IMR-90 (cell line): Measurements from ENCODE around the gene UBE2D4. TPM values are rescaled to one million over a fixed set of nuclear protein-coding genes. Genes with fewer than 3 reads are reported as not detected.

ENCODE experiments used
- ATAC-seq: fragments of 200-7000 bp; cut with Tn5 transposase; 2 replicates; pipeline ENCODE4 v1.9.1; 2020; ENCODE audit warnings: low read depth, mild to moderate bottlenecking, moderate library complexity
- BruUV-seq: library from RNA; stranded (reverse); fragments of 400-500 nt; replicated peaks from 2 replicates; lab custom pipeline; 2021; lab: Mats Ljungman, UMichigan
- CTCF ChIA-PET: fragments of 300-600 bp; formaldehyde crosslinking; extraction: SDS; loops from one replicate; lab custom pipeline; 2021; ENCODE audit warnings: antibody characterized with exemption; lab: Yijun Ruan, JAX
- POLR2A ChIA-PET: fragments of 300-600 bp; sonication (Branson Sonifier 250); formaldehyde crosslinking; loops from one replicate; lab custom pipeline; 2022; ENCODE audit warnings: antibody characterized with exemption; ENCODE audit not compliant: unreplicated experiment; lab: Charles Lee
- DNase-seq: peaks from one replicate; pipeline ENCODE4 v3.0.0; 2013
- H2AFZ ChIP-seq: replicated peaks from 2 replicates; pipeline ENCODE3; 2013; ENCODE audit warnings: low read length, mild to moderate bottlenecking; ENCODE audit not compliant: poor library complexity
- H2AK5ac ChIP-seq: 2 replicates; pipeline ENCODE4 v1.6.1; 2013; ENCODE audit warnings: low read depth, low read length, inconsistent platforms
- H2AK9ac ChIP-seq: replicated peaks from 2 replicates; pipeline ENCODE3; 2013; ENCODE audit warnings: mild to moderate bottlenecking, low read depth, low read length, moderate library complexity; ENCODE audit not compliant: poor library complexity
- H2BK120ac ChIP-seq: 2 replicates; pipeline ENCODE4 v1.6.1; 2013; ENCODE audit warnings: low read depth, low read length, inconsistent platforms
- H2BK15ac ChIP-seq: 3 replicates; pipeline ENCODE4 v1.6.1; 2013; ENCODE audit warnings: low read depth, low read length, inconsistent platforms
- H2BK20ac ChIP-seq: 2 replicates; pipeline ENCODE4 v1.6.1; 2013; ENCODE audit warnings: low read depth, mild to moderate bottlenecking, inconsistent platforms, low read length, moderate library complexity
- H2BK5ac ChIP-seq: 2 replicates; pipeline ENCODE4 v1.6.1; 2013; ENCODE audit warnings: mild to moderate bottlenecking, low read depth, low read length, inconsistent platforms; ENCODE audit not compliant: poor library complexity, severe bottlenecking
- H3K14ac ChIP-seq: replicated peaks from 2 replicates; pipeline ENCODE4 v1.6.1; 2013; ENCODE audit warnings: low read depth, low read length, inconsistent platforms
- H3K18ac ChIP-seq: 2 replicates; pipeline ENCODE4 v1.6.1; 2013; ENCODE audit warnings: low read depth, low read length, control low read depth
- H3K23ac ChIP-seq: 2 replicates; pipeline ENCODE4 v1.6.1; 2013; ENCODE audit warnings: low read depth, low read length, inconsistent platforms
- H3K27ac ChIP-seq: 2 replicates; pipeline ENCODE4 v1.5.1; 2013; ENCODE audit warnings: mild to moderate bottlenecking, control low read depth, low read length; ENCODE audit not compliant: insufficient read depth
- H3K27me3 ChIP-seq: 2 replicates; pipeline ENCODE4 v1.6.1; 2013; ENCODE audit warnings: low read length; ENCODE audit not compliant: control insufficient read depth, insufficient read depth
- H3K36me3 ChIP-seq: 2 replicates; pipeline ENCODE4 v1.6.1; 2013; ENCODE audit warnings: low read length, mixed read lengths; ENCODE audit not compliant: control insufficient read depth, insufficient read depth
- H3K4ac ChIP-seq: 2 replicates; pipeline ENCODE4 v1.6.1; 2013; ENCODE audit warnings: low read depth, low read length, inconsistent platforms
- H3K4me1 ChIP-seq: 2 replicates; pipeline ENCODE4 v1.6.1; 2013; ENCODE audit warnings: low read length, mixed read lengths; ENCODE audit not compliant: control insufficient read depth, insufficient read depth
- H3K4me2 ChIP-seq: 2 replicates; pipeline ENCODE4 v1.6.1; 2013; ENCODE audit warnings: low read depth, mild to moderate bottlenecking, control low read depth, low read length, moderate library complexity
- H3K4me3 ChIP-seq: 2 replicates; pipeline ENCODE4 v1.5.1; 2013; ENCODE audit warnings: low read depth, mild to moderate bottlenecking, control low read depth, low read length, moderate library complexity; ENCODE audit not compliant: insufficient read depth
- H3K56ac ChIP-seq: 2 replicates; pipeline ENCODE4 v1.6.1; 2013; ENCODE audit warnings: low read length, inconsistent platforms; ENCODE audit not compliant: insufficient read depth; ENCODE audit errors: extremely low read depth
- H3K79me1 ChIP-seq, 2 experiments: 2 replicates each; pipeline ENCODE4 v1.6.1; 2013; ENCODE audit warnings: low read length in 2 of 2, inconsistent platforms in 1 of 2, low read depth in 1 of 2
- H3K9ac ChIP-seq: 2 replicates; pipeline ENCODE4 v1.6.1; 2013; ENCODE audit warnings: low read depth, low read length, control low read depth
- H3K9me1 ChIP-seq: 2 replicates; pipeline ENCODE4 v1.6.1; 2013; ENCODE audit warnings: low read length, inconsistent platforms; ENCODE audit not compliant: insufficient read depth
- H3K9me3 ChIP-seq: 2 replicates; pipeline ENCODE4 v1.6.1; 2013; ENCODE audit warnings: low read length; ENCODE audit not compliant: control insufficient read depth, insufficient read depth
- H4K20me1 ChIP-seq: 2 replicates; pipeline ENCODE4 v1.6.1; 2013; ENCODE audit warnings: low read length, inconsistent platforms; ENCODE audit not compliant: insufficient read depth
- H4K5ac ChIP-seq: 2 replicates; pipeline ENCODE4 v1.6.1; 2013; ENCODE audit warnings: mild to moderate bottlenecking, low read depth, low read length, control low read depth
- H4K8ac ChIP-seq, 2 experiments: 2 replicates each; pipeline ENCODE4 v1.6.1; 2013; ENCODE audit warnings: low read depth in 2 of 2, low read length in 2 of 2, control low read depth in 1 of 2, inconsistent platforms in 1 of 2
- H4K91ac ChIP-seq: 2 replicates; pipeline ENCODE4 v1.6.1; 2013; ENCODE audit warnings: low read depth, low read length, inconsistent platforms; ENCODE audit not compliant: insufficient read depth
- BHLHE40 ChIP-seq: fragments of 150-350 bp; IDR thresholded peaks from 2 replicates; pipeline ENCODE4 v1.6.1; 2016; ENCODE audit warnings: mild to moderate bottlenecking, low read depth, low read length
- RFX5 ChIP-seq: IDR thresholded peaks from 2 replicates; pipeline ENCODE4 v1.8.0; 2012; ENCODE audit warnings: low read depth, mild to moderate bottlenecking, low read length, moderate library complexity
- WGBS, 2 experiments: methylation state at CpG; one replicate each; pipeline versions ENCODE4 v1.1.5 to v1.1.7; 2013; ENCODE audit warnings: missing lambda C conversion rate in 2 of 2; ENCODE audit not compliant: insufficient read length in 1 of 2; ENCODE audit errors: extremely low coverage in 2 of 2; 5-methylcytosine and 5-hydroxymethylcytosine counted together
- dilution Hi-C: fragments of 300-500 bp; cut with HindIII; formaldehyde crosslinking; loops from one replicate; pipeline ENCODE4 v1.14.3; 2018; ENCODE audit warnings: low sequenced_read_pairs; ENCODE audit not compliant: unreplicated experiment
- in situ Hi-C: fragments of 300-500 bp; cut with MboI; formaldehyde crosslinking; loops from 3 replicates; pipeline ENCODE4 v1.14.3; 2019; ENCODE audit warnings: low sequenced_read_pairs, inconsistent platforms, mixed read lengths
- intact Hi-C: fragments of 100-400 bp; cut with micrococcal nuclease; formaldehyde crosslinking; loops from 2 replicates; pipeline ENCODE4 v1.10.0; 2022
- polyA plus RNA-seq, 3 experiments: library from polyadenylated mRNA; depleted of rRNA; stranded (reverse); fragments of >200 nt; gene quantifications; 2 replicates each; pipeline ENCODE4 v1.2.3, GENCODE V29; 2012; ENCODE audit warnings: low replicate concordance in 1 of 3
- total RNA-seq: library from RNA; depleted of rRNA; stranded (reverse); fragments of >200 nt; gene quantifications from 2 replicates; pipeline ENCODE4 v1.2.3, GENCODE V29; 2012

The UBE2D4 gene
- total and polyA plus RNA-seq, 2 of the 4 experiments (the other 2 are of a cell fraction): 9.7 to 10.5 TPM

- Histone ChIP-seq H3K27ac (no peak overlapping the region), H3K4ac (no peak overlapping the region), H3K9ac (no peak overlapping the region), H3K18ac (no peak overlapping the region), H2BK120ac (no peak overlapping the region), H4K5ac (no peak overlapping the region), H2BK5ac (no peak overlapping the region), H3K36me3 (peaks cover 3% of the 10 kb centered on the region), H3K9me1 (peaks cover 36% of the 10 kb centered on the region), H3K23ac (no peak overlapping the region), H2AK9ac (no peak overlapping the region), H2BK20ac (no peak overlapping the region), H3K56ac (no peak overlapping the region), H2AK5ac (no peak overlapping the region), H3K4me3 (no peak overlapping the region), H3K4me1 (peaks cover 7% of the 10 kb centered on the region), H4K20me1 (peaks cover 56% of the 10 kb centered on the region), H2AFZ (no peak overlapping the region), H4K8ac (no peak overlapping the region), H3K27me3 (no peaks in the 10 kb centered on the region), H3K14ac (no peak overlapping the region), H3K79me1 (peaks cover 37 to 72% of the 10 kb centered on the region in 2 experiments; a peak in 3 of 4 replicates), H3K4me2 (no peak overlapping the region), H3K9me3 (no peaks in the 10 kb centered on the region), H4K91ac (no peak overlapping the region), H2BK15ac (no peak overlapping the region)
- dilution Hi-C loops (no loop called here), in situ Hi-C loops (no loop called here), intact Hi-C loops (no loop called here)
- ATAC-seq (no peak), DNase-seq (no peak)
- ChIA-PET CTCF (no interaction called here), POLR2A (no interaction called here)
- no CpG with 5 or more reads among the region's 5 CpGs for WGBS, 2 experiments
- no TSS peak for BruUV-seq
- TF ChIP-seq BHLHE40 (no peak), RFX5 (no peak)
Measured at GRCh38 chr7:43902542-43903054, 23.6 kb upstream of the UBE2D4 start.
